Activated naive CD4-positive, alpha-beta T cell treated with Interleukin-2 at 50 U/mL for 16 hours (primary cell): ENCODE results near the gene TMEM238L.

ENCODE experiments used
- DNase-seq: peaks from one replicate; pipeline ENCODE4 v3.0.0-alpha.2; 2020

The TMEM238L gene

GRCh38 chr17:10772425-10773380 lies 31.2 kb downstream of the TMEM238L start:
- peak; percentile 15 for DNase-seq

- no peak for DNase-seq
Measured at GRCh38 chr17:10771148-10771547, 32.8 kb downstream of the TMEM238L start.

- DNase-seq: no peak
Measured at GRCh38 chr17:10769840-10770239, 34.1 kb downstream of the TMEM238L start.

- DNase-seq: no peak
Measured at GRCh38 chr17:10768750-10769251, 35.1 kb downstream of the TMEM238L start.

GRCh38 chr17:10767232-10767631 lies 36.7 kb downstream of the TMEM238L start:
- no peak for DNase-seq

- DNase-seq: no peak
Measured at GRCh38 chr17:10762037-10762436, 41.9 kb downstream of the TMEM238L start.

GRCh38 chr17:10761281-10761680 lies 42.6 kb downstream of the TMEM238L start:
- no peak for DNase-seq

- no peak for DNase-seq
Measured at GRCh38 chr17:10758062-10758461, 45.8 kb downstream of the TMEM238L start.

GRCh38 chr17:10757647-10758046 lies 46.3 kb downstream of the TMEM238L start:
- DNase-seq: no peak

GRCh38 chr17:10757067-10757466 lies 46.8 kb downstream of the TMEM238L start:
- DNase-seq: no peak

GRCh38 chr17:10756619-10757018 lies 47.3 kb downstream of the TMEM238L start:
- DNase-seq: no peak

GRCh38 chr17:10756185-10756584 lies 47.7 kb downstream of the TMEM238L start:
- no peak for DNase-seq

GRCh38 chr17:10755592-10756127 lies 48.2 kb downstream of the TMEM238L start:
- no peak for DNase-seq

- no peak for DNase-seq
Measured at GRCh38 chr17:10754861-10755591, 48.9 kb downstream of the TMEM238L start.

GRCh38 chr17:10754109-10754508 lies 49.8 kb downstream of the TMEM238L start:
- peak; percentile 25 for DNase-seq

- no peak for DNase-seq
Measured at GRCh38 chr17:10752696-10753095, 51.2 kb downstream of the TMEM238L start.

- no peak for DNase-seq
Measured at GRCh38 chr17:10751563-10751962, 52.3 kb downstream of the TMEM238L start.

GRCh38 chr17:10750210-10750609 lies 53.7 kb downstream of the TMEM238L start:
- no peak for DNase-seq

- DNase-seq: no peak
Measured at GRCh38 chr17:10748531-10749181, 55.2 kb downstream of the TMEM238L start.

- no peak for DNase-seq
Measured at GRCh38 chr17:10745231-10745630, 58.7 kb downstream of the TMEM238L start.
